SK-N-MC (cell line): ENCODE results near the gene PDCL2.

Source experiments
- EZH2 ChIP-seq: fragments of 200-600 bp; sonication (generic); IDR thresholded peaks from one replicate; pipeline ENCODE4 v1.6.1; 2017; ENCODE audit warnings: antibody characterized with exemption
- FOXP2 ChIP-seq: optimal IDR thresholded peaks from 2 replicates; pipeline ENCODE3; 2011; ENCODE audit warnings: mild to moderate bottlenecking, moderate library complexity; ENCODE audit not compliant: insufficient read depth; ENCODE audit errors: extremely low read length, control extremely low read depth
- POLR2AphosphoS5 ChIP-seq: IDR thresholded peaks from 2 replicates; pipeline ENCODE4 v1.6.1; 2012; ENCODE audit warnings: mild to moderate bottlenecking, low read depth, low read length, borderline replicate concordance

GRCh38 chr4:55512922-55513571, 79.0 kb downstream of the PDCL2 start:
- TF ChIP-seq EZH2 (no peak), POLR2AphosphoS5 (no peak), FOXP2 (no peak)
